AG04449 (cell line): ENCODE measurements around the gene RBMXL3.
"Not testable (repeated sequence)": the region's sequence is repeated elsewhere in the genome, so short reads cannot be mapped to it uniquely, and the experiment has no call there.

ENCODE experiments used
- CTCF ChIA-PET: fragments of 350-600 bp; formaldehyde crosslinking; extraction: SDS; loops from one replicate; lab custom pipeline; 2021; ENCODE audit warnings: antibody characterized with exemption; lab: Yijun Ruan, JAX
- POLR2A ChIA-PET: fragments of 400-600, 350-600 bp; formaldehyde crosslinking; extraction: SDS; loops from one replicate; lab custom pipeline; 2020; ENCODE audit warnings: antibody characterized with exemption, inconsistent platforms; lab: Yijun Ruan, JAX
- DNase-seq: peaks from one replicate; pipeline ENCODE4 v3.0.0-alpha.2; 2010; ENCODE audit warnings: low read depth, low spot score
- H3K4me3 ChIP-seq: 2 replicates; pipeline ENCODE4 v1.5.1; 2011; ENCODE audit warnings: low read depth, mild to moderate bottlenecking, control low read depth, low read length
- CTCF ChIP-seq: IDR thresholded peaks from one replicate; pipeline ENCODE4 v1.5.1; 2011; ENCODE audit warnings: mild to moderate bottlenecking, moderate library complexity, low read length, control low read depth, inconsistent platforms; ENCODE audit not compliant: insufficient read depth; ENCODE audit errors: missing control alignments

RBMXL3 gene

GRCh38 chrX:115192244-115192700, 3.1 kb downstream of the RBMXL3 start:
- CTCF ChIA-PET, result no interaction called here
- no peak for TF ChIP-seq CTCF
- POLR2A ChIA-PET, result no interaction called here
- no peak for DNase-seq
- no peak overlapping the region for H3K4me3 ChIP-seq

DNA sequence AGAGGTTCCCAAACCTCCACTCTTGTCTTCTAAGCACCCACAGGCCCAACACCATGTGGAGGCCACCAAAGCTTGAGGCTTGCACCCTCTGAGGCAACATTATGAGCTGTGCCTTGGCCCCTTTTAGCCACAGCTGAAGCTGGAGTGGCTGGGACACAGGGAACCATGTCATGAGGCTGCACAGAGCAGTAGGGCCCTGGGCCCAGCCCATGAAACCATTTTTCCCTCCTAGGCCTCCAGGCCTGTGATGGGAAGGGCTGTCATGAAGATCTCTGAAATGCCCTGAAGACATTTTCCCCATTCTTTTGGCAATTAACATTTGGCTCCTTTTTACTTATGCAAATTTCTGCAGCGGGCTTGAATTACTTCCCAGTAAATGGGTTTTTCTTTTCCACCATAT, 14.8 kb downstream of the RBMXL3 start:
- ChIA-PET POLR2A (no interaction called here), CTCF (no interaction called here)
- DNase-seq, result no peak
- no peak overlapping the region for H3K4me3 ChIP-seq
- TF ChIP-seq CTCF, result no peak

- DNase-seq, CTCF ChIA-PET, POLR2A ChIA-PET, H3K4me3 ChIP-seq: not testable (repeated sequence)
Measured at GRCh38 chrX:115209547-115209946, 20.3 kb downstream of the RBMXL3 start.

GRCh38 chrX:115214151-115214550, 24.9 kb downstream of the RBMXL3 start:
- CTCF ChIA-PET, result no interaction called here

DNA sequence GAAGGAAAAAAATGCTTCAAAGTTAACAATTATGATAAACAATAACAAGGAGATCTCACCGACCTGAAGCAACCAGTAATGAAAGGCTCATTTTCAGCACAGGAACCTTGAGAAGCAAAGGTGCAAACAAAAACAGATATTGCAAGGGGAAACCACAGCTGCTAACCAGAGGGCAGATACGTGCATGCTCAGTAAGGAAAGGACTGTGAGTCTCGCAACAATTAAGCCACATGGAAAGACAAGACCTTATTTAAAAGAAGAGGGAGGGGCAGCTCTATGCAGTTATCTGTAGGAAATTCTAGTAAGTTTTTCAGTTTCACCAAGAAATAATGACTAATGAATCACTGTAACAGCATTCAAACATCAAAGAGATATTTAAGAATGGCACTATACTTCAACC, 25.4 kb downstream of the RBMXL3 start:
- TF ChIP-seq CTCF, result no peak
- POLR2A ChIA-PET, result no interaction called here
- CTCF ChIA-PET, result no interaction called here
- H3K4me3 ChIP-seq, result no peak overlapping the region
- no peak for DNase-seq

More at GRCh38 chrX:115214151-115214550, 24.9 kb downstream of the RBMXL3 start:
- POLR2A ChIA-PET, result no interaction called here
- DNase-seq, result no peak
- no peak overlapping the region for H3K4me3 ChIP-seq
- TF ChIP-seq CTCF, result no peak

DNA sequence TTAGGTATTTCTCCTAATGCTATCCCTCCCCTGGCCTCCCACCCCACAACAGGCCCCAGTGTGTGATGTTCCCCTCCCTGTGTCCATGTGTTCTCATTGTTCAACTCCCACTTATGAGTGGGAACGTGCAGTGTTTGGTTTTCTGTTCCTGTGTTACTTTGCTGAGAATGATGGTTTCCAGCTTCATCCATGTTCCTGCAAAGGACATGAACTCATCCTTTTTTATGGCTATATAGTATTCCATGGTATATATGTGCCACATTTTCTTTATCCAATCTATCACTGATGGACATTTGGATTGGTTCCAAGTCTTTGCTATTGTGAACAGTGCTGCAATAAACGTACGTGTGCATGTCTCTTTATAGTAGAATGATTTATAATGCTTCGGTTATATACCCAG, 28.1 kb downstream of the RBMXL3 start:
- H3K4me3 ChIP-seq, CTCF ChIA-PET, POLR2A ChIA-PET, DNase-seq: not testable (repeated sequence)

- DNase-seq, result no peak
- TF ChIP-seq CTCF, result peak; percentile 24
- CTCF ChIA-PET, result no interaction called here
- H3K4me3 ChIP-seq, result no peak overlapping the region
- POLR2A ChIA-PET, result no interaction called here
Measured at GRCh38 chrX:115226929-115227328, 37.7 kb downstream of the RBMXL3 start.
